Stomach (tissue), 4 donors: Measurements from ENCODE around the gene AADACL2.

Experiments
- POLR2A ChIP-seq, 4 donors: fragments of 450-650 bp; IDR thresholded peaks; one replicate each; pipeline ENCODE4 v1.6.1; 2016; ENCODE audit warnings: antibody characterized with exemption in 4 of 4, control low read depth in 2 of 4, mild to moderate bottlenecking in 1 of 4, moderate library complexity in 1 of 4
- POLR2AphosphoS5 ChIP-seq, 3 donors: sonication (generic); formaldehyde crosslinking; IDR thresholded peaks; one replicate each; pipeline ENCODE4 v1.6.1; 2016; ENCODE audit warnings: antibody characterized with exemption in 3 of 3
- TF ChIP-seq, protein P1 (sequence below), 7 experiments: fragments of 450-650 bp in 4 of 7; fragments of 200-600 bp in 3 of 7; sonication (generic) in 3 of 7; IDR thresholded peaks; one replicate each; pipeline ENCODE4 v1.5.1; 2016 to 2019; ENCODE audit warnings: antibody characterized with exemption in 7 of 7, control low read depth in 2 of 7, mild to moderate bottlenecking in 1 of 7

DNA sequence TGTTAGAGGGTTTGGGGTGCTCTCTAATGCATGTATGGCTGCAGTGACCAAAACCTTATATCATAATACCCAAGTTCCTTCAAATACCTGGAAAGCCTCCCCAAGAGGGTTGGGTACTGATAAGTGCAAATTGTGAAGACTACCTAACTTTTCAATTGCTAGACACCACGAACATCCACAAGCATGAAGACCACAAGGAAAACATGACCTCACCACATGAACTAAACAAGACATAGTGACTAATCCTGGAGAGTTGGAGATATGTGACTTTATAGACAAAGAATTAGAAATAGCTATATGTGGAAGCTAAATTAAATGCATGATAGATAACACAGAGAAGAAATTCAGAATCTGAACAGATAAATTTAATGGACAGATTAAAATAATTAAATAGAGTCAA lies 23.9 kb upstream of the AADACL2 start:
- TF ChIP-seq, protein P1, sequence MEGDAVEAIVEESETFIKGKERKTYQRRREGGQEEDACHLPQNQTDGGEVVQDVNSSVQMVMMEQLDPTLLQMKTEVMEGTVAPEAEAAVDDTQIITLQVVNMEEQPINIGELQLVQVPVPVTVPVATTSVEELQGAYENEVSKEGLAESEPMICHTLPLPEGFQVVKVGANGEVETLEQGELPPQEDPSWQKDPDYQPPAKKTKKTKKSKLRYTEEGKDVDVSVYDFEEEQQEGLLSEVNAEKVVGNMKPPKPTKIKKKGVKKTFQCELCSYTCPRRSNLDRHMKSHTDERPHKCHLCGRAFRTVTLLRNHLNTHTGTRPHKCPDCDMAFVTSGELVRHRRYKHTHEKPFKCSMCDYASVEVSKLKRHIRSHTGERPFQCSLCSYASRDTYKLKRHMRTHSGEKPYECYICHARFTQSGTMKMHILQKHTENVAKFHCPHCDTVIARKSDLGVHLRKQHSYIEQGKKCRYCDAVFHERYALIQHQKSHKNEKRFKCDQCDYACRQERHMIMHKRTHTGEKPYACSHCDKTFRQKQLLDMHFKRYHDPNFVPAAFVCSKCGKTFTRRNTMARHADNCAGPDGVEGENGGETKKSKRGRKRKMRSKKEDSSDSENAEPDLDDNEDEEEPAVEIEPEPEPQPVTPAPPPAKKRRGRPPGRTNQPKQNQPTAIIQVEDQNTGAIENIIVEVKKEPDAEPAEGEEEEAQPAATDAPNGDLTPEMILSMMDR (IDR thresholded peaks at IDR 0.05): no peak
- no peak for TF ChIP-seq POLR2A (IDR thresholded peaks at IDR 0.05)
- no peak for TF ChIP-seq POLR2AphosphoS5 (IDR thresholded peaks at IDR 0.05)
